HG03354 (cell line): ENCODE results near the gene TNFRSF1A.
"Not testable (repeated sequence)": the region's sequence is repeated elsewhere in the genome, so short reads cannot be mapped to it uniquely, and the experiment has no call there.

Source experiments
- ATAC-seq: cut with Tn5 transposase; IDR thresholded peaks from one replicate; pipeline ENCODE4 v1.9.1; 2021; ENCODE audit warnings: mild to moderate bottlenecking; ENCODE audit not compliant: unreplicated experiment, poor library complexity, severe bottlenecking

Gene TNFRSF1A

DNA sequence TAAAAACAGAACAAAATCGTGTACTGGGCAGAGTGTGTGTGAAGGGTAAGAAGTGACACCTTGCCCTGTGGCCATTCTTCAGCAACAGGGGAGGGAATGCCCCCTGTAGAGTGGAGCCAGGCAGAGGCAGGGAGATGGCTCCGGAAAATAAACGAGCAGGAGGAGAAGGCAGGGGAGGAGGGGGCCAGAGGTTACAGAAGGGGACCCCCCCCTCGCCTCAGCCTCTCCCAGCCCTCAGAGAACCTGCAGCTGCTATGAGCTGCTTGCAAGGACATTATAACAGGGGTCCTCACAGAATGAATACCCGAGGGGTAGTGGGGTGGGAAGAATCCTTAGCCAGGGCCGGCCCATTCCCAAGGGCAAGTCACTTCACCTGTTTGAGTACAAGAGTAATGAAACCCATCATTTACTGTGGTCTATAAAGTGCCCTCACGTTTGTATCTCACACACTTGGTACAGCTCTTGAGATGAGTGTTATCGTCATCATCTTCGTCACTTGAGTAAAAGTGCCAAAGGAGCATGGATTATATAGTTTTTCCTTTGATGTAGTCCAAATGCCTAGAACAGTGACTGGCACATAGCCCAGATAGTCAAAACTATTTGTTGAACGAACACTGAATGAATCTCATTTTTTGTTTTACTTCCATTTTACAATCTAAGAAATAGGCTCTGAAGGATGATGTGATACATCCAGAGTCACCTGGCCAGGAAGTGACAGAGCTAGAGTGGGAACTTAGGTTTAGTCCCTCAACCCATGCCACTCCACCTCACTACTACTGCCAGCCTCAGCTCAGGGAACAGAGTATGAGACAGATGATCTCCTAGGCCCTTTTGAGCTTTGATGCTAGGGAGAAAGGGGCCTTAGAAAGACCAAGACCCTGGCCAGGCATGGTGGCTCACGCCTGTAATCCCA, 19.0 kb upstream of the TNFRSF1A start:
- no peak for ATAC-seq

DNA sequence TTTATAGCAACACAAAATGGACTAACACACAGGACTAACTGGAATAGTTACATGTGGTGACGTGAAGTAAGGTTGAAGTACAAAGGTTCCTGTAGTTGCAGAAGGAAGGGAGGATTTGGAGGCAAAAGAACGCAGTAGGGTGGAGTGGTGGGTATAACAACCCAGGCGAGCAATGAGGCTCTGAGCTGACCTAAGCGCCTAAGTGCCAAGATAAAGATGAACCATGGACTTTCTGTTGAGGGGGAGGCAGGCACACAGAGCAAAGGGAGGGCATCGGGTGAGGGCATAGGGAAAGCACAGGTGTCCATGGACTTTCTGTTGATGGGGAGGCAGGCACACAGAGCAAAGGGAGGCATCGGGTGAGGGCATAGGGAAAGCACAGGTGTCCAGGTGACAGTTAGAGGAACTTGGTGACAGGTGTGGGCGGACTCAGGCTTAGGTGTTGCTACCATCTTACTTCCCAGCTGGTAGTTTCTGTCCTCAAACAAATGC, 18.2 kb upstream of the TNFRSF1A start:
- no peak for ATAC-seq

DNA sequence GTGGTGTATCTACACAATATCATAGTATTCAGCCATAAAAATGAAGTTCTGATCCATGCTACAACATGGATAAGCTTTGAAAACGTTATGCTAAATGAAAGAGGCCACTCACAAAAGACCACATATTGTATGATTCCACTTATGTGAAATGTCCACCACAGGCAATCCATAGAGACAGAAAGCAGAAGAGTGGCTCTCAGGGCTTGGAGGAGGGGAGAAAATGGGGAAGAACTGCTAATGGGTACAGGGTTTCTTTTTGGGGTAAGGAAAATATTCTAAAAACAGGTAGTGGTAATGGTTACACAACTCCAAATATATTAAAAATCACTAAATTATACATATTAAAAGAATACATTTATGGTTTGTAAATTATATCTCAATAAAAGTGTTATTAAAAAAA, 17.0 kb upstream of the TNFRSF1A start:
- ATAC-seq: no peak

DNA sequence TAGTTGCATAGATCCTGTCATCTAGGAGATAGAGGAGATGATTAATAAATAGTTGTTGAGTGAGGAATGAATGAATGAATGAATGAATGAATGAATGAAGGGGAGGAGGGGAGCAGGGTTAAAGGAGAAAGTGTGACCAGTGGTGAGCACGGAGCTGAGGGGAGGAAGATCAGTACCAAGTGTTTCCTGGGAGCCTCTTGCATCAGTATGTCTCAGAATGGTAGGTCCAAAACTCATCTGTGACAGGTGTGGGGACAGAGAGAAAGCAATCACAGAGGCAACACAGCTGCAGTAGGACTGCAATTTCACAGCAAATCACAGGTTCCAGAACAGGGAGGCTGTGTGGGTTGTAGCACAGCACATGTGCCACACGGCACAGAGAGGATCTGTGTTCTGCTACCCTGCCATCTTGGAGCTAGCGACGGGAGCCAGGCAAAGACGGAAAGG, 14.5 kb upstream of the TNFRSF1A start:
- ATAC-seq: no peak

DNA sequence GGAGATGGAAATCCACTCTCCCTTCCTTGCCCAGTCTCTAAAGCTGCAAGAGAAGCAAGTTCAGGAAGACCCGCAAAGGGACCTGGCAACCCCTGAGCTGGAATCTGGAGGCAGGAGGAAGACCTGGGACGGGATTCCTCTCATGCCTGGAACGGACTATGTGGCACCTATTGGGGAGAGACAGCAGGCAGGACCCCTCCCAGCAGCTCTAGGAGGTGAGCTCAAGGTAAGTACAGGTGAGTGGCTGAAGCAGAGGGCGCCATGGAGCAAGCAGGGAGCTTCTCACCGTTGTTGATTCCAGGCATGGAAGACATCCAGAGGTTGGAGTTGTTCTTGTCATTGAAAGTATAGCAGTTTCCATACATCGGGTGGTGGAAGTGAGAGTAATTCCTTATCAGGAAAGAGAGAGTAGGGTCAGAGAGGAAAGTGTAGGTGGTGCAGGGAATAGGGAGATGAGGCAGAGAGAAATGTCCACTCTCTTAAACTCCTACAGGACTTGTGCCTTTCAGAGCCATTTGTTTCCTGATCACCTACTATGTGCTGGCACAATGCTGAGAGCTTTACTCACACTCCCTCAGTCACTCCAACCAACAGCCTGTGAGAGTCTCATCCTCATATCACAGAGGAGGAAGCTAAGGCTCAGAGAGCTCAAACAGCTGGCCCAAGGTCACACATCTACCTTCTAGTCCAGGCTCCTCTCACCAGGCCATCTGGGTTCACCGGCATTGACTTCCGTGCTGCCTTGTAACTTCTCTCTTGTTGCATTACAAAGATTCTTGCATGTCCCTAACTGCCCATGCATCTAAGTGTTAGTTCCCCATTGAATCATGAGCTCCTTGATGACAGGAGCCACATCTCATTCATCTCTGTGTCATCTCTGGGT, 13.9 kb upstream of the TNFRSF1A start:
- no peak for ATAC-seq

DNA sequence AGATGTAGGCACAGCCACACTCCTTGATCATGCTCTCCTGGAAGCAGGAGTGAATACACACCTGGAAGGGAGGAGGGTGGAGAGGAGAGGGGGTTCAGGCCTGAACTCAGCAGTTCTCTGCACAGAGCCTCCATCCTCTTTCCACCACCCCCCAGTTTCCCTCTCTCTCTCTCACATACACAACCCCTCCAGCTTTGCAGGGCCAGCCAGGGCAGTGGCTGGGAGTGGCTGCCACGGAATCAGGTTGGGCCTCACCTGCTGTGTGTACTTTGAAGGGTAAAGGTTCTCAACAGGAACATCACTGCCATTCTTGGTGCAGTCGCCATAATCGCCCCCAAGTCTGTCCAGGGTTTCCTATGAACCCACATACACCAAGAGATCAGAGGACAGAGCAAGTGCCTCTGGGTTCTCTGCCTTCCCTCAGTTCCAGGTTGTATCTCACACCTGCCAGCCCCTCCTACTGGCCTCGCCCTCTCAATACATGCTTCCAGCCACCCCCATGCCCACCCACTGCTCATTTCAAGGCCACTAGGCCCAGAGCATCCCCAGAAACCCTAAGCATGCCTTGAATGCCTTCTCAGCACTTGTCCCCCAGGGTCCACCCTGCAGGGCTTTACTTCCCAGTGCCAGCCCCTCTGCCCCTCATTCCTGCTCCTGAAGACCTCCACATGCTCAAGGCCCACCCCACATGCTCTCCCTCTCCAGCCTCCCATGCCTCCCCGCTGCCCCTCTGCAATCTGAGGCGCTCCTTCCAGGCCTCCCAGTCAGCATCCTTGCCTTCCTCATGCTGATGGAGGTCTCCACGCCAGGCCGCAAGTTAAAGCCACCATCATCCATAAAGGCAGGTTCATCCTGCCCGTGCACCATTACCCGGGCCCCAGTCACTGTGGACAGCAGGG, 12.9 kb upstream of the TNFRSF1A start:
- no peak for ATAC-seq

DNA sequence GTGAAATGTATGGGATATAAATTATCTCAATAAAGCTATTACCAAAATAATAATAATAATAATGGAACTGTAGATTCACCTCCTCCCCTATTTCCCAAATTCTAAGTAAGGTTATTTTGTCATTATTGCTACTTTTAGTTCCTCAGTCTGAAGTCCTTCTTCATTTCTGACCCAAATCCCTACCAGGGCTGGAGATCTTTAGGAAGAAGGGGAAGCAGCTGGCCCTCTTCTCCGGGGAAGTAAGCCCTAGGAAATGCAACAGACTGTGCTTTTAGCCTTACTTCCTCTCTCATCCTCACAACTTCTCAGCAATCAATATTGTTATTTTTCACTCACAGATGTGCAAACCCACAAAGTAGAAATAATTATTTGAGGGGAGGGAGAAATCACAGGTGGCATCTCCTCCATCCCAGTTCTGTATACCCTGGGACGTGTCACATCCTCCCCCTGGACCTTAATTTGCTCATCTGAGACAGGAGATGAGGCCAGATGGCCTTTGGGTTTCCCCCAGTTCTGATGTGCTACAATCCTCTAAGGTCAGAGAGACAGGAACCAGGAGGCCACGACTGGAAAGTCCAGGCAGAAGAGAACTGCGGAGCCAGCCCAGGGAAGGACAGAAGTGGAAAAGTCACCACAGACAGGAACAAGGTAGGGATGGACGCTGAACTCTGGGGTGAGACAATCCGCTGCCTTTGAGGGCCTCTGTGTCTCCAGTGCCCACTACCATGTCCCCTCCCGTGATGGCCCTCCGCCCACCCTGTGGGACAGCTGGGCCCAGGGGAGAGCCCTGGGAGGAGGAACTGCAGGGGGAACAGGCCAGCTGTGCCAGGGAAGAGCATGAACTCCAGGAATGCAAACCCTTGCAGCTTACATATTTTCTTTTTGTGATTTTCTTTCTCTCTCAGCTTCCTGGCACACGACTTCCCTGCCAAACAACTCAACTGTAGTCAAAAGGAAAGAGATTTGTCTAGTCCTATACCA, 10.6 kb upstream of the TNFRSF1A start:
- no peak for ATAC-seq

DNA sequence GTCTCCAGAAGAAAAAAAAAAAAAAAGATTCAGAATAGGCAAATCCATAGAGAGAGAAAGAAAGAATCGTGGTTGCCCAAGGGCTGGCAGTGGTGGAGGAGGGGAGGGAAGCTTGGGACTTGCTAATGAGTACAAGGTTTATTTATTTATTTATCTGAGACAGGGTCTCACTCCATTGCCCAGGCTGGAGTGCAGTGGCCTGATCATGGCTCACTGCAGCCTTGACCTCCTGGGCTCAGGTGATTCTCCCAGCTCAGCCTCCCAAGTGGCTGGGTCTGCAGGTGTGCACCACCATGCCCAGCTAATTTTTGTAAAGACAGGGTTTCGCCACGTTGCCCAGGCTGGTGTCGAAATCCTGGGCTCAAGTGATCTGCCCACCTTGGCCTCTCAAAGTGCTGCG, 9.7 kb upstream of the TNFRSF1A start:
- ATAC-seq: no peak

DNA sequence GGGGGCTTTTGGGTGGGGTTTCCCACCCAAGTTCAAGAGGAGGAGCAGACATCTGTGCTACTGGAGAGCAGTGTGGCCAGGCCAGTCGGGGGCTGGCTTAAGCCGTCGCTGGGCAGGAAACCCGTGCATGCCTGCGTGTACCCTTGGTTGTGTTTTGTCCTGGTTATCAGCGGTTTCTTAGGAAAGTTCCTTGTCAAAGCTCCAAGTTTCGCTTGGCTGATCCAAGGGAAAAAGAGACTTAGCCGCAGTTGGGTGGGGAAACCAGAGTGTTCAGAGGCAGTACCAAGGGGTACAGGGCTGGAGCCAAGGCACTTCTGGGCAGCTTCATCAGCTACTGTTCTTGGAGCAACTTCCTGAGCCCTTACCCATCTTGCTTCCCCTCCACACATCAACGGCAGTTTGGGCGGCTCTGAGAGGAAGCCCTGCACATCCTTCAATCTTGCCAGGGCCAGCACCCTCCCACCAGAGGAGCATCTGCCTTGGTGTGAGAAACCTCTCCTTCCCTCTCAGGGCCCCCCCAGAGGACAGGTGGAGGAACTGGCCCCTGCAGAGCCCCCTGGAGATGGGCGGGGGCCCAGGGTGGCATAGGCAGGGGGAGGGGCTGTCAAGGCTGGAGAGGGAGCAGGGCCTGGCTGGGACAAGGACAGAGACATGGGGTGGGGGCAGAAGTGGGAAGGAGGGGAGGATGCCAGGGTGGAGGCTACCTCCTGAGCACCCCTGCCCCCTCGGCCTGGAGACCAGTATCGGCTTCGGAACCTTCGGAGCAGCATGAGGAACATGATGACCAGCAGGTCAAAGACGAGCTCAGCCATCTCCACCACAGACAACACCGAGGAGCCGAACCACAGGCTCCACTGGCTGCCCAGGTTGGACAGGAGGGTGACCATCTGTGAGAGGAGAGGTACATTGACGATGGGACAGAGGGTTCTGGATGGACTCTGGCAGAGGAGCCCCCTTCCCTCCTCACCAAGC, 5.8 kb upstream of the TNFRSF1A start:
- ATAC-seq: no peak

DNA sequence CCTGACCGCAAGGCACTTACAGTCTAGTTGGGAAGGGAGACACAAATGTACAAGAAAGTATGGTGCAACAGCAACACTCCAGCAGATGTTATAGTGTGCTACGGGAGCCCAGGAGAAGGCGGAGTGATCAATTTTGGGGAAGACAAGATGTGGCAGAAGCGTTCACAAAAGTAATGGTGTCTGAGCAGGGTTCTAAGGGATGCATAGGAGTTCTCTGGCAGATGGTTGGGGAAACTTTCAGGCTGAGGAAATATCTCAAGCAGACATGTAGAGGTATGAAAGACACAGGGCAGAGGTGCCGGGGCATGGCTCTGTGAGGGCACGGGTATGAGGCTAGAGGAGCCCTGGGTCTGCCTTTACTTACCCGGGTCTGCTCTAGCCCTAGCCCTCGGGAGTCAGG, 5.1 kb upstream of the TNFRSF1A start:
- no peak for ATAC-seq

DNA sequence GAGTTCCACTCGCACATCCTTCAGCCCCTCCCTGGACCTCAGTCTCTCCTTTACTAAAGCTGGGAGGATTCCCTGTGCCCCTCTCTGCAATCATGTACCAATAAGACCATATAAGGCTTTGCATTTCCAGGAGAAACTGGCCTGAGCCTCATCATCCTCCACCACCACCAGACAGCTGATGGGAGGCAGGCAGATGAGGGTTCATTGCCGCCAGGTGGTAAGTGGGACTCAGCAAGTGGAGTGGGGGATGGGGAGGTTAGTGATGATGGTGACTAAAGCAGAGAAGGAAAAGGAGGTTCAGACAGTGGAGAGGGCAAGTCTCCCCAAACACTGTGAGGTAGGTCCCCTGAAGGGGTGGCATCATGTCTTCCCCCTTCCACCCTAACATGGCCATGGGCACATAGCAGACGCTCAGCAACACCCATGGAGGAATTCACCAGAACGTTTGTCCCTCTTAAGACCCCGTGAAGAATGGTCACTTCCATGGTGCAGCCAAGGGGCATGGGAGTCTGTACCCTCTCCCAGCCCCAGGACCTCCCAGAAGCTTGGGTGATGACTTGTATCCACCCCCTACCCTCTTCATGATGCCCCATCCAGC, 4.5 kb upstream of the TNFRSF1A start:
- ATAC-seq: no peak

DNA sequence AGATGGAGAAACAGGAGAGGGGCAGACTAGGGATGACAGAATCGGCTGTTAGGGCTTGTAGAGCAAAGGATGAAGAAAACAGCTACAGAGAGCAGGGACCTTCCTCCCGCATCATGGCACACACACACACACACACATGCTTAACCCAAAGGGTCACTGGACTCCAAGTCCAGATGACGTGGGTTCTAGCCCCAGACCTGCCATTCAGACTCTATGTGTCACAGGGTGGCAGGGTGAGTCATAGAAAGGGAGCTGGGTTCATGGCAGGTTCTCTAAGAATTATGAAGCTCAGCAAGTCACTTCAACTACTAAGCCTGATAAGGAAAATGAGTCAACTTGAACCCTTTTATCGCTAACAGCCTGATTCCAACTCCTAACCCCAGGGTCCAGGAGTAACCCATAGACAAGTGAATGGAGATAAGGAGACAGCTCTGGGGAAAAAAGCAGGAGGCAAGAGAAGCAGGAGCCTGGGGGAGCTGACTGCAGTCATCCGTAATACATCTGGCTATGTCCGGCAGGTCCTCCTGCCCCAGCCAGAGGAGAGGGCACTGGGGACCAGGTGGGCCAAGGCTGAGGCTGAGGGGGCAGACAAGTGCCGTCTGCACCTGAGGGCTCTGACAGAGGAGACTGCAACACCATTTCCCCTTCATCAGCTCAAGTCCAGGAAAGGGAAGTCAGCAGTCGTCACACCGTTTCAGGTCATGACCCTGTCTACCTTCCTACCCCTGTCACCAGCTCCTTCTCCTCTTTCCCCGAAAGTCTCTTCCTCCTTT, 3.6 kb upstream of the TNFRSF1A start:
- no peak for ATAC-seq

DNA sequence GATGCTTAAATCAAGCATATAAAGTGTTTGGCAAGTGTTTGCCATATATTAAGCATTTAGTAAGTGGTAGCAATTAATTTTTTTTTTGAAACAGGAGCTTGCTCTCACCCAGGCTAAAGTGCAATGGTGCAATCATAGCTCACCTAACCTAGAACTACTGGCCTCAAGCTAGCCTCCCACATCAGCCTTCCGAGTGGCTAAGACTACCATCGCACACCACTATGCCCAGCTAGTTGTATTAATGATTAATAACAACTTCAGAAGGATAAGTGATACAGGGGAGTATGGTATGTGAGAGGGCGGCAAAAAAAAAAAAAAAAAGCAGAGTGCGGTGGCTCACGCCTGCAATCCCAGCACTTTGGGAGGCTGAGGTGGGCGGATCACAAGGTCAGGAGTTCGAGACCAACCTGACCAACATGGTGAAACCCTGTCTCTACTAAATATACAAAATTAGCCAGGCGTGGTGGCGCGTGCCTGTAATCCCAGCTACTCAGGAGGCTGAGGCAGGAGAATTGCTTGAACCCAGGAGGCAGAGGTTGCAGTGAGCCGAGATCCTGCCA, 2.3 kb upstream of the TNFRSF1A start:
- ATAC-seq: not testable (repeated sequence)

DNA sequence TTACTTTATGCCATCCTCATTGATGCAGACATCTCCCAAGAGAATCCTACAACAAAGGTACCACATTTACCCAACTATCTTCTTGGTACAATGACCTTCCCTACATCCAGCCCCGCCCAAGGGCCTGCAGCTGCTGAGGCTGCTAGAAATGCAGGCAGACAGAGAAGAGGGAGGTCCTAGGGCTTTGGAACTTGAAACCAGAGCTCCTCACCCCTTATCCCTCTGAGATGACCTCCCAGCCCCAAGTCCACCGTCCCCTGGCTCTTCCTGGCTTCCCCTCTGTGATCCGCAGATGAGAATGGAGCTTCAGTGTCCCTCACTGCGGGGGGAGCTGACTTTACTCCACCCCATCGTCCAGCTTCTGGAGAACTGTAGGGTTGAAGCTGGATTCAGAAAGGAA, 1.6 kb upstream of the TNFRSF1A start:
- no peak for ATAC-seq

DNA sequence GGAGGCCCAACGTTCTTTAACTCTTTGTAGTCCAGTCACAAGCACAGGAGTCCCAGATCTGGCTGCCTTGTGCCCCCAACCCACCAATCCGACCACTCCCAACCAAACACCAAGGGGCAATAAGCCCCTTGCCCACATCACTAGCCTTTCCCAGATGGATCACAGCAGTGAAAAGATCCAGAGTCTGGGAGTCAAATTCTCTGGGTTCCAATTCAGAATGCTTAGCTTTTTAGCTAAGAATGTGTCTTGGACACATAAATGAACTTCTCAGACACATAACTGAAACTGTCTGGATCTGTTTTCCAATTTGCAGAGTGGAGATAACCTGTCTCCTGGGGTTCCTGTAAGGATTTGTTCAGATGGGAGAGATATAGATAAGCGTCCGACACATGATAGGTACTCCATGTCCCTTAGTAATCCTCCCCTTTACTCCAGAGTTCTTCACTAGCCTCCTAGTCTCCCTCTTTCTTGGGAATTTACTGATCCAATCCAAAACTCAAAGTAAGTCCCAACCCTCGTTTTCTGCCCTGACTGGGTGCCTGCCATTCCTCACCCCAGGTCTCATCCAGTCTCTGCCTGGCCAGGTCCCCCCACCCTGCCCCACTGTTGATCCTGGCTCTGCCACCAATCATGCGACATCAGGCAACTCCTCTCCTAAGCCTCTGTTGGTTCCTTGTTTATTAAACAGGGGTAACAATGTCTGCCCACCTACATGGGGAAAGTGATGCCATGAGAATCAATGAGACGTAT, 439 bp upstream of the TNFRSF1A start:
- no peak for ATAC-seq
